Measurements from ENCODE around the gene CNGA4.
A peak's percentile ranks its signal among the peaks of the same experiment; 100 is the strongest.

CNGA4 gene

DNA sequence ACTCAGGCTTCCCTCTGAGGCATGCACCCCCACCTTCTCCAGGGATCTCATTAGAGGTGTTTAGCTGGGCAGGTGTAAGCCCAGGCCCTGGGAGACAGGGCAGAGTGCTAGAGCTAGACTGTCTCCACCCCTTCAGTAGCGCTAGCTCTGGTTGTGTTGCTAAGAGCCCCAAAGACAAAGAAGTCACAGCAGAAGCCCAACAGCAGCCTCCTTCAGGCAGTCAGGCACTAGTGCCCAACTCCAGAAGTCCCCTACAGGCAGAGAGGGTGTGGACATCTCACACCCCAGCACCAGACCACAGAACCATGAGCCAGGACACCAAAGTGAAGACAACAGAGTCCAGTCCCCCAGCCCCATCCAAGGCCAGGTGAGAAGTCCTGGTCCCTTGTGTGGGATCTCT is at the start of gene CNGA4:
CNGA4 (plus strand) TSS at position 188 of the 400 bp plus-strand sequence; CDS start at position 306, 118 bp downstream.
- no peak for FAIRE-seq
- DNase-seq (ENCODE audit: extremely low spot score, insufficient read length, low read depth) = no peak

- FAIRE-seq (no peak), DNase-seq (ENCODE audit: extremely low spot score, insufficient read length, low read depth) (no peak)
Measured at GRCh38 chr11:6191742-6192141, 47.1 kb upstream of the CNGA4 start.

GRCh38 chr11:6194065-6194581 is 44.8 kb upstream of the CNGA4 start:
- no peak for FAIRE-seq
- DNase-seq (ENCODE audit: extremely low spot score, insufficient read length, low read depth) = no peak

DNA sequence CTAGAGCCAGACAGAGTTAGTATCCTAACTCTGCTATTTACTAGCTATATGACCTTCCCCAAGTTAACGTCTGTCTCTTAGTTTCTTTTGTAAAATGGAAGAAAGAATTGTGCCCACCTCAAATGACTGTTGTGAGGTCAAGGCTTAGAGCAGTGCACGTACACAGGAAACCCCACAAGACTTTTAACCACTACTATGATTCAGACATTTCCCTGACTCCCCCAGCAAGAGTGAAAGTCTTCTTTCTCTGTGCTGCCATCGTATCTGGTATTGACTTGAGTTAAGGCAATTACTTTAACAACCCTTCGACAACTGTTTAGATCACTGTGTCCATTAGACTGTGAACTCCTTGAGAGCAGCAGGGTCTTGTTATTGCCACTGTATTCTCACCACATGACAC is 42.5 kb upstream of the CNGA4 start:
- no peak for FAIRE-seq
- no peak for DNase-seq (ENCODE audit: extremely low spot score, insufficient read length, low read depth)

- DNase-seq (ENCODE audit: extremely low spot score, insufficient read length, low read depth) (no peak), FAIRE-seq (no peak)
Measured at GRCh38 chr11:6197466-6198200, 41.3 kb upstream of the CNGA4 start.

DNA sequence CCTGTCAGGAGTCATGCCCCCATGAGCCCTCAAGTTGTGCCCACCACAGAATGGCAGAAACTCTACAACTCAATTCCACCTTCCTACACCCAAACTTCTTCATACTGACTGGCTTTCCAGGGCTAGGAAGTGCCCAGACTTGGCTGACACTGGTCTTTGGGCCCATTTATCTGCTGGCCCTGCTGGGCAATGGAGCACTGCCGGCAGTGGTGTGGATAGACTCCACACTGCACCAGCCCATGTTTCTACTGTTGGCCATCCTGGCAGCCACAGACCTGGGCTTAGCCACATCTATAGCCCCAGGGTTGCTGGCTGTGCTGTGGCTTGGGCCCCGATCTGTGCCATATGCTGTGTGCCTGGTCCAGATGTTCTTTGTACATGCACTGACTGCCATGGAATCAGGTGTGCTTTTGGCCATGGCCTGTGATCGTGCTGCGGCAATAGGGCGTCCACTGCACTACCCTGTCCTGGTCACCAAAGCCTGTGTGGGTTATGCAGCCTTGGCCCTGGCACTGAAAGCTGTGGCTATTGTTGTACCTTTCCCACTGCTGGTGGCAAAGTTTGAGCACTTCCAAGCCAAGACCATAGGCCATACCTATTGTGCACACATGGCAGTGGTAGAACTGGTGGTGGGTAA is 39.6 kb upstream of the CNGA4 start, which contains the start of gene OR52W1:
OR52W1 (plus strand) TSS at position 51 of the 637 bp plus-strand sequence; CDS start at position 51, 0 bp downstream.
- no peak for FAIRE-seq
- no peak for DNase-seq (ENCODE audit: extremely low spot score, insufficient read length, low read depth)

DNA sequence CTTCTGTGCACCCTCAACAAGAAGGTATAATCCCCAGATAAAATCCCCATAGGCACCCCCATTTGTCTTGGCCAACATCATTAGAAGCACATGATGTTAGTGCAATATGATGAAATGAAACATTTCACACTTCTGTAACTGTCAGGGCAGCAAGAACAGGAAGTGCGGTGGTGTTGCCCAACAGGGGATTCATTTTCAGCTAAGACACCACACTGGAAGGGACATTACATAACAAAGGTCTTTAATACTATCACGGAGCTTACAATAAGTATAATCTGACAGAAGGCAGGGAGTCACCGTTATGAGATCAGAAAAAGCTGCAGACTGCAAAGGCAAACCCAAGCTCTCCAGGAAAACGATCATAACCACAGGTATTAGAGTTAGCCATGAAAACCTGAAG is 37.9 kb upstream of the CNGA4 start:
- DNase-seq (ENCODE audit: extremely low spot score, insufficient read length, low read depth) = no peak
- FAIRE-seq = no peak

- no peak for FAIRE-seq
- DNase-seq (ENCODE audit: extremely low spot score, insufficient read length, low read depth) = no peak
Measured at GRCh38 chr11:6201481-6201880, 37.4 kb upstream of the CNGA4 start.

GRCh38 chr11:6202041-6202440 is 36.8 kb upstream of the CNGA4 start:
- FAIRE-seq (no peak), DNase-seq (ENCODE audit: extremely low spot score, insufficient read length, low read depth) (no peak)

DNA sequence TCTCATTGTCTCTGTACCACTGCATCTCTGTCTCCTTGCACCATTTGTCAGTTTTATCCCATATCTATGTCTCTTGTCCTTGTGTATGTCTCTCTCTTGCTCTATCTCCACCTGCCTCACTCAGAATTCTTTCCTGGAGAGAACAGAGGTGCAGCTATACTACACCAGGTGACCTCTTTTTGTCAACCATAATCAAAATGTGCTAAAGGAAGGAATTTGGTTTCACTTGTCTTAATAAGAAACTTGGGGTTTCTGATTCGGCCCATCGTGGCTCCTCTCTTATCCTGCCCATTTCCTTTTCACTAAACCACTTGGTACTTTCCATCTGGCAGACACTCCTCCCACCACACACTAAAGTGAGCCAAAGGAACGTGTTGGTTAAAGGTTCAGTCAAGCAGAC is 35.6 kb upstream of the CNGA4 start:
- FAIRE-seq (peak; percentile 89), DNase-seq (ENCODE audit: extremely low spot score, insufficient read length, low read depth) (no peak)

DNA sequence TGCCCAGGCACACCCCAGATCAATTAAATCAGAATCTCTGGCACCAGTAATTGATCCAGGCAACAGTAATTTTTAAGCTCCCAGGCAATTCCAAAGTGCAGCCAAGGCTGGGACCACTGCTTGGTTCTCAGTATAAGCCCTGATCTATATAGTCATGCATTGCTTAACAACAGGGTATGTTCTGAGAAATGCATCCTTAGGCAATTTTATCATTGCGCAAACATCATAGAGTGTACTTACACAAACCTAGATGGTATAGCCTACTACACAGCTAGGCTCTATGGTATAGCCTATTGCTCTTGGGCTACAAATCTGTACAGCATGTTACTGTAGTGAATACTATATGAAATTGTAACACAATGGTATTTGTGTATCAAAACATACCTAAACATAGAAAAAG is 34.2 kb upstream of the CNGA4 start:
- FAIRE-seq (no peak), DNase-seq (ENCODE audit: extremely low spot score, insufficient read length, low read depth) (no peak)

GRCh38 chr11:6205366-6205765 is 33.5 kb upstream of the CNGA4 start, which contains the start of gene C11orf42:
Gene C11orf42 (plus strand): TSS chr11:6205557. CDS start chr11:6205616, 59 bp downstream.
- DNase-seq (ENCODE audit: extremely low spot score, insufficient read length, low read depth) (no peak), FAIRE-seq (no peak)

DNA sequence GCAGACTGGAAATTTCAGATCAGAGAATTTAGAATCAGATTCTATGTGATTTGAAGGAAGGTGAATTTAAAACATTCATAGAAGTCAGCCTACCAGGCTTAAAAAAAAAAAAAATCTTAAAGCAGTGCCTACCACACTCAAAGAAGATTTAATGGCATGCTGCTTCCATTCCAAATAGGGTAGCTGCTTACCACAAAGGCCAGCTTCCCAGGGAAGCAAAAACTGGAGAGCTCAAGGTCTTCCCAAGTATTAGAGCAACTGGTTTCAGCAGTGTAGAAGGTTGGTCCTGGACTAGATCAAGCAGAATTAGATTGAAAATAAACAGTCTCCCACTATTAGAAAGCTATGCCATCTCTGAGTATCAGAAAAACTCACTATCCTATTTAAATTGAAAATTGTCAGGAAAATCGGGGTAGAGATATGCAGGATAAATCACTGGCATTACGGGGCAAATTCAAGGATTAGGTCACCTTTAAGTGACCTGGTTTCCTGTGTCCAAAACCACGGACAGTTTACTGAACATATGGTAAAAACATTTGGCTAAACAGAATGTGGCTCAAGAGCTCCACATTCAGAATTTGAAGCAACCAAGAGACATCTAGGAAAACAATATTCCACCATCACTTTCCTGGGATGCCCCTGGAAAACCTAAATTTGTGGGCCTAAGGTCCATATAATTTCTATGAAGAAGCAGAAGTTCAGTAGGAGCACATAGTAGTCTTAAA is 32.3 kb upstream of the CNGA4 start:
- no peak for DNase-seq (ENCODE audit: extremely low spot score, insufficient read length, low read depth)
- no peak for FAIRE-seq

DNA sequence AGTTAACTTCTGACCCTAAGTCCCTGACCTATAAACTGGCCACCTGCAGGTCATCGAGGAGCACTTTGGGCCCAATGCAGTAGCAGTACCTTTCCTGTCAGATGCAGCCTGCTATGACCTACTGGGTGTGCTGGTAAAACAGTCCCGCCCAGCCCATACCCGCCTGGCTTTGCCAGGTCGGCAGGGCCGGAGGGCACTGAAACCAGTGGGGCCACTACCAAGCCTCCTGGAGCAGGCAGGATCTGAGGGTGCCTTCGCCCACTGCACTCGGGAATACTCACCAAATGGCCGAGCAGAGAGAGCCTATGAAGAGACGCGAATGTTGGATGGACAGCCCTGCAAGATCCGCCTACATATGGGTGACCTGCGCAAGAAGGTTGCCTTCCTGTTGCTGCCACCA is 29.1 kb upstream of the CNGA4 start:
- FAIRE-seq (no peak), DNase-seq (ENCODE audit: extremely low spot score, insufficient read length, low read depth) (no peak)

DNA sequence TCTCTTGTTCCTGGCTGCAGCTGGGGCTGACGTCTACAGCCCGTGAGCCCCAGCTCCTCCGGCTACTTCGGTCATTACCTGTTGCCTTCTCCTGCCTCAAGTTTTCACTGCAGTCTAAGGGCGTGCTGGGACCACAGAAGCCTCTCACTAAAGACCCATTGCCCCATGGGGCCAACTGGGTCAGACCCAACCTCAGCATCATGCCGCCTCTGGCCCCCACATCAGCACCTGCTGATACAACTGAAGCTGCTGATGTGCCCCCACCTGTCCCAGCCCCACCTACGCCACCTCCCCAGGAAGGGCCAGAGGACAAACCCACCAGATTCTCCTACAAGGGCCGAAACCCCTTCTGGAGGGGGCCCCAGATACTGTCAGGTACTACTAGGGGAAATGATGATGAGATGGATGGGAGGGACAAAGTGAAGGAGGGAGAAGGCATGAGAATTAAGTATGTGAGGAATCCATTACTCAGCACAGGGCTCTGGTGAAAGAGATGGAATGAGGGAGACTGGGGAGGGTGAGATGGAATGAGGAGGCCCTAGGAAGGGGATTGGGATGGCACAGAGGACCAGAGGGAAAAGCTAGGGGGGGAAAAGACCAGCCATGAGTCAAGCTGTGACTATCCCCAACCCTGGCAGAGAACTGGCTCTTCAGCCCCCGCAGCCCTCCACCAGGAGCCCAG is 28.5 kb upstream of the CNGA4 start:
- DNase-seq (ENCODE audit: extremely low spot score, insufficient read length, low read depth) (no peak), FAIRE-seq (no peak)

GRCh38 chr11:6214530-6214929 is 24.4 kb upstream of the CNGA4 start:
- FAIRE-seq = no peak
- DNase-seq (ENCODE audit: extremely low spot score, insufficient read length, low read depth) = no peak

DNA sequence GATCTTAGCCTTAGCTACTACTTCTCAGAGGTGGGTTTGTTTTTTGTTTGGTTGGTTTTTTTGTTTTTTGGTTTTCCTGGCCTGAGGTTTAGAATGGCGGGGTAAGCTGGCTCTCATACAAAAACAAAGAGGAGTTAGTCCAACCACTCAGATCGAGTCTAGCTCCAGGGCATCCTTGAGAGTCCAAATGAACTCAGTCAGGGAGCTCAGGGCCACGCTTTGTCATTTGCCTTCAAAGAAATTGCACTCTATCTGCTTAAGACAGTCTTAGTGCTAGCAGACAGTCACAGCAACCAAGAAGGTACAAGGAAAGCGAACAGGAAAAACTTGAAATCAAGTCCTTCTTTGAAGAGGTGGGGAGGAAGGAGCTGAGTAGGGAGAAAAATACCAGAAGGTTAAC is 22.4 kb upstream of the CNGA4 start:
- no peak for DNase-seq (ENCODE audit: extremely low spot score, insufficient read length, low read depth)
- FAIRE-seq = no peak

- no peak for DNase-seq (ENCODE audit: extremely low spot score, insufficient read length, low read depth)
- no peak for FAIRE-seq
Measured at GRCh38 chr11:6217722-6218121, 21.2 kb upstream of the CNGA4 start.

DNA sequence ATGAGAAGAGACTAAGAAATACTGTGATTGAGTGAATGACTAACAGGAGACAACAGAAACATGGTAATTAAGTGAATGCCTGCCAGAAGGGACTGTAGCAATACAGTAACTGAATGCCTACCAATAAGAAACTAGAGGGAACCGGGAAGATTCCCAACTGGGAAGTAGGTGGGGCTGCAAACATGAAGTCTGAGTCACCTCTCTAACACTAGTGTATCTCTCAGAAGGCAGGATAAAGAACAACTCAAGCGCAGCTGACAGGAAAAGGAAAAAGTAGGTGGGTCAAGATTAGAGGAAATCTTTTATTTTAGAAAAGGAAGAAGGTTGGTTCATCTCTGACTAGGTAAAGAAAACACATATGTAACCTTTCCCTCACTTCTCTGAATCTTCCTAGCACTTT is 19.5 kb upstream of the CNGA4 start:
- DNase-seq (ENCODE audit: extremely low spot score, insufficient read length, low read depth) = no peak
- no peak for FAIRE-seq

GRCh38 chr11:6223854-6224253 is 15.0 kb upstream of the CNGA4 start:
- FAIRE-seq (no peak), DNase-seq (ENCODE audit: extremely low spot score, insufficient read length, low read depth) (no peak)

Data from GM18507 (cell line).